GM18499 (cell line): ENCODE measurements around the gene ANGEL1.

Experiments
- ATAC-seq: cut with Tn5 transposase; IDR thresholded peaks from one replicate; pipeline ENCODE4 v1.9.1; 2021; ENCODE audit warnings: moderate number of reproducible peaks; ENCODE audit not compliant: insufficient read depth, unreplicated experiment

Gene ANGEL1

DNA sequence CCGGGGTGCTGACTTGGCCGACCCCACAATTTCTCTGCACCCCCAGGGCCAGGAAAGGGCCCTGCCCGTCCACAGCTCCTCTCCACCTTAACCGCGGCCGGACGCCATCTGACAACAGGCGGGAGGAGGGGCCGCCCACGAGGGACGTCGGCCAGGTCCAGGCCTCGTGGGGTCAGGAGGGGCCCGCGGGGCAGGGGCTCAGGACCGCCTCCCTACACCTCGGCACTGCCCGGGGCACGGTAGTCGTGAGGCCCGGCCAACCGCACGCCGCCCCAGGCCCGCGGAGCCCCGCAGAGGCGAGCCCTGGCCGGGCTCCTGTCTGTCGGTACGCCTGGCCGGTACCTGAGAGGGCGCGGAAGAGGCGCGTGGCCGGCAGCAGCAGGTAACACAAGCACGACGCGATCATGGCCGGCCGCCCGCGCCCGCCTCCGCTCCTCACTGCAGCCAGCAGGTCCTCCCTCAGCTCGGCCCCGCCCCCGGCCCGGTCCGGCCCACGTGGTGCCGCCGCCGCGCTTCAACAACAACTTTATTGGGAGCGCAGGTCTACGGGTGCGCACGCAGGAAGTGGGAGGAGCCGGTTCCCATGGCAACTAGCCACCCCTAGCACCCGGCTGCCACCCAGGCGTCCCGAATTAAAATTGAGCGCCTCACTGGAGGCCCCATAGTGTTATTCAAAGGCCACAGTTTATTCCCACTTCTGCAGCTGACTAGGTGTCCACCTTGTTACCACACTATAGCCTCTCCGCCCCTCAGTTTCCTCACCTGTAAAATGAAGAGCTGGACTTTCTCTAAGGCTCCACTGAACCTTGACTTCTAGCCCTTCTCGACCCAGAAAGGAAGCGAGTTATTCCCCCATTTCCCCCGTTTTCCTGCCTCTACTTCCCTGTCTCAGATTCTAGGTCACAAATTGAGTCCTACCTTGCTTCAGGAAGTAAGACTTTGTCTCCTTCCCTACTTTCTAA, at the start of gene ANGEL1:
Gene ANGEL1 (minus strand): TSS at position 461 of the 962 bp plus-strand sequence. CDS start 55 bp downstream, at position 406.
- peak; percentile 65 for ATAC-seq

DNA sequence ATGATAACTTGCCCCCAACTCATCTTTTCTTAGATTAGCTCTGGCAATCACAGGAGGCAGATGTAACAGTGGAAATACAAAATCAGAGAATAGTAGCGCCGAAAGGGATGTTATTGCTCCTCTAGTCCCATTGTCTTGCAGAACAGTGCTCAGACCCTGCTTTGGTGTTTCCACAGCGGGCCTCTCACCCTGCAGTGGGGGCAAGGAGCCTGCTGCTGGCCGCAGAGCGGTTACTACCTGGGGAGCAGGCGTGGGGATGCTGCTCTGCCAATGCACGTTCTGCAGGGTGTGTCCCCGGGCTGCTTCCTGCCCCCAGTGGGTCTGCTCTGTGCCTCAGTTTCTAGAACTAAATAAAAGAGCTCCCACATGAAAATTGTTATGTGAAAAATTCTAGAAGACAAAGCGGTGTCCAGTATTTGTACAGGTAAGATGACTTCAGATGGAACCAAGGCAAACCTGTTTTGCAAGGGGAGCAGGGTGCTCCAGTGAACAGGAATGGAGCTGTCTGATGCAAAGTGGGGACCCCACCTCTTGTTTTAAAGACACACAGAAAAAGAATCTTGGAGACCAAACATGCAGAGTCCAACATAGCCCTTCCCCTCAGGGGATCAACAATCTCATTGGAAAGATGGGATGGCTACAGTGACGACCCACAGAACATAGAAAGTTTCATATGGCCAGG, 49.0 kb upstream of the ANGEL1 start:
- ATAC-seq = no peak

GRCh38 chr14:76856769-76857168, 44.1 kb upstream of the ANGEL1 start:
- ATAC-seq = no peak

DNA sequence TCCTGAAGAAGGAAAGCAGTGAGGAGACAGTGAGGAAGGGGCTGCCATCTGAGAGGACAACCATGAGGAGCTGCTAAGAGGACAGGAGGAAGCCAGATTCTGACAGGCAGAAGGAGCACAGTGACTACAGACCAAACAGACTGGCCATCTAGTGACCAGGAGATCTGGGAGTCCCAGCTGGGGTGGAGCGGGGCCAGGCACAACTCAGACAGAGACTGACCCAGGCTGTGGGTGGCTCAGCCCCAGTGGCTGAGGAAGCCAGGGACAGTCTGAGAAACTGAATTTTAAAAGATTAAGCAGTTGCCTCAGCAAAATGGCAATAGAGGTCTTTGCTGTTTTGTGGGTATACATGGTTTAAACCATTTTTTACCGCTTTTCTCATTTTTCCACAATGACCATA, 42.4 kb upstream of the ANGEL1 start:
- no peak for ATAC-seq

GRCh38 chr14:76848879-76849278, 36.2 kb upstream of the ANGEL1 start:
- ATAC-seq = no peak

- ATAC-seq = no peak
These were observed 33.8 kb upstream of the ANGEL1 start for GRCh38 chr14:76846331-76847047.

DNA sequence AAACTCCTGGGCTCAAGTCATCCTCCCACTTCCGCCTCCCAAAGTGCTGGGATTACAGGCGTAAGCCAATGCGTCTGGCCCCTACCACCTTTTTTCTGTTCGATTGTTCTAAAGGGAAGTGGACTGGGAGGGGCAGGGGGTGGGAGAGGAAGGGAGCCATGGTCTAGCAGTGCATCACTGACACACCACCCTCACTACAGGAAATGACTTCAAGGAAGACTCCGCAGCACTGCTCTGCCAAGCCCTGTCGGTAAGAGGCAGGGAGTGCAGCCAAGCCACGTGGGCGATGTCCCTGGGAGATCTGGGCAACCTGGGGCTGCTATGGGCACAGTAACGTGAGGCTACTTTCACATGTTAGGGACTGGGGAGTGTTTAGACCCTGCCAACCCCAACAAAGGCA, 31.5 kb upstream of the ANGEL1 start:
- ATAC-seq = no peak

- no peak for ATAC-seq
These were observed 29.7 kb upstream of the ANGEL1 start for GRCh38 chr14:76842414-76842813.

GRCh38 chr14:76837524-76837923, 24.8 kb upstream of the ANGEL1 start:
- no peak for ATAC-seq

DNA sequence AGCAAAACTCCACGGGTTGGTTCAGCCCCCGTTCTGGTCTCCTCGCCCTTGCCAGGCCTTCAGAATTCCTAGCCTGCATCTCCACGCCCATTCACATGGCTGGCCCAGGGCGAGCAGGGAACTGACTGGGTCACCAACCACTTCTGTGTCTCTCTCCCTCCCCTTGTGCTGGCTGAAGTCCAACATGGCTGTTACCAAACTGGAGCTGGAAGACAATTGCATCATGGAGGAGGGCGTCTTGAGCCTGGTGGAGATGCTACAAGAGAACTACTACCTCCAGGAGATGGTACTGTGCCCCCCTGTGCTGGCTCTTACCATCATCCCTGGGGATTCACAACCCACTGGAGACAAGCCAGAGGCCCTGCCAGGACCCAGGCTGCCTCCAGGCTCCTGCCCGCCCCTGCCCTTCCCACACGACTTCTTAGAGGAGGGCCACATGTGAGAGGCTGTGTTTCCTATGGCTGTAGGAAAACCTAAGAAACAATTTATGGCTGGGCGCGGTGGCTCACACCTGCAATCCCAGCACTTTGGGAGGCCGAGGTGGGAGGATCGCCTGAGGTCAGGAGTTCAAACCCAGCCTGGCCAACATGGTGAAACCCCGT, 23.4 kb upstream of the ANGEL1 start:
- ATAC-seq = no peak

- ATAC-seq = no peak
These were observed 21.6 kb upstream of the ANGEL1 start for GRCh38 chr14:76834241-76834661.

GRCh38 chr14:76833011-76833410, 20.3 kb upstream of the ANGEL1 start:
- ATAC-seq = no peak

GRCh38 chr14:76832503-76832988, 19.9 kb upstream of the ANGEL1 start:
- ATAC-seq = no peak

DNA sequence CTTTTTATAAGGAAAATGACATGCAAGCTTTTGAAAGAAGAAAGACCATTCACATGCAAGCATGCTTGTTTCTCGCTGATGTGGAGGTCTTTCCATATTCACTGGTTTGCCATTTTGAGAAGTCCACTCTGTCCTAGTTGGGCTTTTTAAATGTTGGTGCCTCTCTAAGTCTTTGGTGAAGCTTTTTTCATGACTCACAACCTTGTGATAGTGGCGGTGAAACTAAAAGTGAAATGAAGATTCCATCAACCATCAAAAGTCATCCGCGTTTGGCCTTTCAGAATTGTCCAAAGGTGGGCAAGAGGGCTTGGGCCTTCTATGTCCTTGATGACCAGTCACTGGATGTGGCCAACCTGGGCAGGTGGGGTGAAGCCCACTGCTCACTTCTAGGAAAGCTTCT, 17.9 kb upstream of the ANGEL1 start:
- ATAC-seq = no peak

DNA sequence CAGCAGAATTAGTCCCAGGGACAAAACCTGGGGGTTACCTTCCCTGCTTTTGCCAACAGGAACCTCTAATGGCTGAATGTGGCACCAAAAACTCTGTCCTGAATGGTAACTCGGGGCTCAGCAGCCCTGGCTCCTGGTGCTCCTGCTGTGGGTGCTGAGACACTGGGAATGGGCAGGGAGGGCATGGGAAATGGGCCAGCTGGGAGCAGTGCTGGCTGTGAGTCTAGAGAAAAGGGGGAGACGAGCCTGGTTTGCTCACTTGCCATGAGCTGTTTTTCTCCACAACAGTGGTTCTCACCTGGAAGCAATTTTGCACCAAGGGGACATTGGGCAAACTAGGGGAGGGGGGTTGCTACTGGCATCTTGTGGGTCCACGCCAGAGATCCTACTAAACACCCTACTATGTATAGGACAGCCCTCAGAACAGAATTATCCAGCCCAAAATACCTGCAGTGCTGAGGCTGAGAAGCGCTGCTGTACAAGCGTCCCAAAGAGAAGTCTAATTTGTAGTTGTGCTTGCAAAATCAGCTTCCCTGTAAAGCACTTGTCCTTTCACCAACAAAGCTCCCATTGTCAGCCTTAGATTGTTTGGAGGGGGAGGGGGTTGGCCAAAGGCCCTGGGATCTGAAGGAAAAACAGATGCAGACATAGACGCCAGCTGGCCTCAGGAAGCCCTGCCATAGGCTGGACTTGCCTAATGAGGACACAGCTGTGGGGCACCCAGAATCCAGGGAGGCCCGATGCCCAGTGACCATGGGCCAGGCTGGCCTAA, 17.2 kb upstream of the ANGEL1 start:
- no peak for ATAC-seq

GRCh38 chr14:76829013-76829365, 16.3 kb upstream of the ANGEL1 start:
- ATAC-seq = no peak

DNA sequence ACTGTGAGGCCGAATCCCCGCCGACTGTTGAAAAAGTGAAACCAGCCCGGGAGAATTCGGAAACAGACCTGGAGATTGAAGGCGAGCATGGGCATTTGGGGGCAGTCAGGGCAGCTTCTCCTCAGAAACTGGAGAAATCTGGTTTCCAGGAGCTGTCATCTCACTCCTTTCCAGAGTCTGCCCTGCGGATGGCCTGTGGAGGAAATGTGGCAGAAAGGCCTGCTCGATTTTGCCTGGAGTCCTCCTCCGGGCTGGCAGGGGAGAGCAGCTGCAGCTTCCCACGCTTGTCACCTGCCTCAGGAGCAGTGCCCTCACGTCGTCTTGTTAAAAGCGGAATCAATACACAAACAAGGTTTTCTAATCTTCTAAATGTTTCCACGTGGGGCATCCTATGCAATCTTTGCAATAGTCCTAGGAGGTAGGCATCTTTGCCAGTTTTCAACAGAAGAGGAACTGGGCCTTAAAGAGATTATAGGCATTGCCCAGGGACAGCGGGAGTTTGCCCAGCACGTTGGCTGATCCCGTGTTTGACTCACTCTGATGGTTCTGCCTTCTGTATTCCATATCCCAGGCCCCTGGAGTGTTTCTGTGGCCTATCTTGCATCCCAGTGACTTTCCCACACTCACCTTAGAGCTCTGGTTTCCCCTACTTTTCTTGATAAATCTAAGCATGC, 15.8 kb upstream of the ANGEL1 start:
- no peak for ATAC-seq

DNA sequence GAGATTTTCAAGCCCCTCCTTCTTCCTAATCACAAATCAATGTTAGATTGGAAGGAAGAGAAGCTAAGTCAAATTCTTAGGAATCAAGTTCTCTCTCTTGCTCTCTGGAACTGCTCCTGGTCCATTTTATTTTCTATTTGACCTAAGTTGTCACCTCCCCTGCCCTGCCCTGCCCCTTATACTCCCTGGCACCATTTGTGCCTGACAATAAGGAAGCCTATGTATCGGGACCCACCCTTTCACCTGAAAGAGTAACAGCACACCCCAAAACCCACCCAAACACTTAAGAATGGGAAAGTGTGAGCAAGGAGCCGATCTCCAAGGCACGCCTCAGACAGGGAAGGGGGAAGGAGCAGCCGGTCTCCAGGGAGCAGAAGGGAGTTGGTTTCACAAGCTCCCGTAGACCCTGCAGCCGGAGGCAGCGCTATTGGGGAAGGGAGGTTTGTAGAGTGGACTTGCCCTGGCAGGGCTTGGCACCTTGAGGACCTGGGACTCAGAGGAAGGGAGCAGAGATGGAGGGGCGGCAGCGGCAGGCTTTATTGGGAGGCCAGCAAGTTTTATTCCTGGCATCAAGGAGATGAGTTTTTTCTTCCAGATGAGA, 15.1 kb upstream of the ANGEL1 start:
- no peak for ATAC-seq

- ATAC-seq = no peak
These were observed 13.4 kb upstream of the ANGEL1 start, which contains the start of gene LRRC74A for GRCh38 chr14:76826122-76826521. Gene LRRC74A, plus strand, starts transcription at chr14:76826408. Its CDS starts 290 bp downstream, at chr14:76826698.
